ENCODE results near the gene UBASH3A.

UBASH3A gene

GRCh38 chr21:42373908-42374455, 29.7 kb upstream of the UBASH3A start:
- no peak for DNase-seq
- in situ Hi-C loops (cut with HindIII; ENCODE audit: low pct_ligation_motif_present, low pct_unique_long_range_greater_than_20kb, low sequenced_read_pairs): no loop called here

- no peak for DNase-seq
- in situ Hi-C loops (cut with HindIII; ENCODE audit: low pct_ligation_motif_present, low pct_unique_long_range_greater_than_20kb, low sequenced_read_pairs): no loop called here
Measured at GRCh38 chr21:42374457-42374856, 29.2 kb upstream of the UBASH3A start.

- DNase-seq: no peak
- in situ Hi-C loops (cut with HindIII; ENCODE audit: low pct_ligation_motif_present, low pct_unique_long_range_greater_than_20kb, low sequenced_read_pairs): no loop called here
Measured at GRCh38 chr21:42374864-42375499, 28.7 kb upstream of the UBASH3A start.

DNA sequence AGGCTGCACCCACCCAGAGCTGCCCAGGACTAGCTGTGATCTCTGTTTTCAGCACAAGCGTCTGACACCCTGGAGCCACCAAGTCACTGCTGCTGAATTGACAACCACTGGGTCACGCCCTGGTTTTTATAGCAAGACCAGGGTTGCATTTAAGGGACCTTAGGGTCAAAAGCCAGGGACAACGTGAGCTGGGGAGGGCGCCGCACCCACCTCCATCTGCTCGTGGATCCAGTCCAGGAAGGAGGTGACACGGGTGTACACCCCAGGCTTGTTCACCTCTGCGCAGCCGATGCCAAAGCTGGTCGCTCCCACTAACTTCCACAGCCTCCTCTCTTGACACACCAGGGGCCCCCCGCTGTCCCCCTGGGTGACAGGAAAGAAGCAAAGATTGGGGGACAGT, 28.2 kb upstream of the UBASH3A start:
- no peak for DNase-seq
- in situ Hi-C loops (cut with HindIII; ENCODE audit: low pct_ligation_motif_present, low pct_unique_long_range_greater_than_20kb, low sequenced_read_pairs): no loop called here

DNA sequence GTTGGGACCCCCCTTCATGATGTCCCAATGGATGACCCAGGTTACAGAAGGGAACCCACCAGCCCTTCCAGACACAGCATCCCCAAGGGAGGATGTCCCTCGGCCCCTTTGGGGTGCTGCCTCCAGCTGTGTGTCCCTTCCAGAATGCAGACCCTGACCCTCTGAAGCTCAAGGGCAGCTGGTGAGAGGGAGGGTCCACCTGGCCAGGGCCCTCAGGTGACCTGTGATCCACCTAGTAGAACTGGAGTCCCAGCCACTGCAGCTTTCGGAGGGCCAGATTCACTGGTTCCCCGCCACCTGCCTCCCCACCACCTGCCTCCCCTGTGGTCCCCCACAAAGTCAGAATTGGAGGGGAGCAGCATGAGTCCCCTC, 27.8 kb upstream of the UBASH3A start:
- no peak for DNase-seq
- in situ Hi-C loops (cut with HindIII; ENCODE audit: low pct_ligation_motif_present, low pct_unique_long_range_greater_than_20kb, low sequenced_read_pairs): no loop called here

DNA sequence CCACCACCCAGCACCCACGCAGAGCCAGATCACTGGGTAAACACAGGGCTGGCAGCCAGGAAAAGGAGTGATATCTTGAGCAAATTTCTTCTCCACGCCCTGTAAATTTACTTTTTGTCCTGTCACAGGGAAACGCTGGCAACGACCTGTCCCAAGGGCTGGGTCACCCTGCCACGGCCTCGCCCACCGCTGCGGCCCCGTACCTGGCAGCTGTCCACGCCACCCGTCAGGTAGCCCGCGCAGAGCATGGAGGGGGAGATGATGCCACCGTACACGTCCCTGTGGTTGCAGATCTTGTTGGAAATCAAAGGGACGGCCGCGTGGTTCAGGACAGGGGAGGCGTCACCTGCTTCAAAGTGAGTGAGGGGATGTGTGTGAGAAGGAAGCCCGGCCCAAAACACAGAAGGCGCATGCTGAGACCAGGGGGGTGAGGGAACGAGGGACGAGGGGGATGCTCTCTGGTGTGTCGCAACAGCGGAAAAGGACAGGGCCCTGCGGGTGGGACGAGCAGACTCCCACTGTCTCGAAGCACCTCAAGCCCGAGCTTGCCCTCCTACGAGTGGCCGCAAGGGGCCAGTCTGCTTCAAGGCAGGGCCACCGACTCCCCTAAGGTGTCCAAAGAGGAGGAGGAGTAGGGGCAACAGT, 27.2 kb upstream of the UBASH3A start:
- in situ Hi-C loops (cut with HindIII; ENCODE audit: low pct_ligation_motif_present, low pct_unique_long_range_greater_than_20kb, low sequenced_read_pairs): no loop called here
- no peak for DNase-seq

DNA sequence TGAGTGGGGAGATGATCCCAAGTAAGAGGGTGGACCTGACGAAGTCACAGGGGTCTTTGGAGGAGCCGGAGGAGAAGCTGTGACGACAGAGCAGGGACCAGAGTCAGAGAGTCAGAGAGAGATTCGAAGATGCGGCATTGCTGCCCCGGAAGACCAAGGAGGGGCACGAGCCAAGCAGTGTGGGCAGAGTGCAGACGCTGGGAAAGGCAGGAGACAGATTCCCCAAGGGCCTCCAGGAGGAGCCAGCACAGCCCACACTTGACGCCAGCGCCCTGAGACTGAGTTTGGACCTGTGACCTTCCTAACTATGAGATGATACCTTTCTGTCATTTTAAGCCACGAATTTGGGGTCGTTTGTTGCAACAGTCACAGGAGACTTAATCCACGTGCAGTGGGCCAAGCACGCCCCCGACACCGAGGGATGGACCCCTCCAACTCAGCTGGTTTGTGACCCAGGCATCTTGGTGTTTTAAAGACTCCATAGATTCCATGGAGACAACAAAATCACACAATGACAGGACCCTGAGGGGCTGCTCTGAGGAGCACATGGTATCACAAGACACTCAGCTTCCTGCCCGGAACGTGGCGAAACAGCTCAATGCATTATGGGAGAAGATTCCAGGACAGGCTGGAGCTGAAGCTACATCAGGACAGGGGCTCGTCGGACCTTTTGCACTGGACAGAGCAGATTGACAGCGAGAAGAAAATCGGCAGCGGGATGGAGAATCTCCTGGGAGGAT, 26.3 kb upstream of the UBASH3A start:
- in situ Hi-C loops (cut with HindIII; ENCODE audit: low pct_ligation_motif_present, low pct_unique_long_range_greater_than_20kb, low sequenced_read_pairs): no loop called here
- DNase-seq: no peak

- no peak for DNase-seq
- in situ Hi-C loops (cut with HindIII; ENCODE audit: low pct_ligation_motif_present, low pct_unique_long_range_greater_than_20kb, low sequenced_read_pairs): no loop called here
Measured at GRCh38 chr21:42377951-42378340, 25.8 kb upstream of the UBASH3A start.

DNA sequence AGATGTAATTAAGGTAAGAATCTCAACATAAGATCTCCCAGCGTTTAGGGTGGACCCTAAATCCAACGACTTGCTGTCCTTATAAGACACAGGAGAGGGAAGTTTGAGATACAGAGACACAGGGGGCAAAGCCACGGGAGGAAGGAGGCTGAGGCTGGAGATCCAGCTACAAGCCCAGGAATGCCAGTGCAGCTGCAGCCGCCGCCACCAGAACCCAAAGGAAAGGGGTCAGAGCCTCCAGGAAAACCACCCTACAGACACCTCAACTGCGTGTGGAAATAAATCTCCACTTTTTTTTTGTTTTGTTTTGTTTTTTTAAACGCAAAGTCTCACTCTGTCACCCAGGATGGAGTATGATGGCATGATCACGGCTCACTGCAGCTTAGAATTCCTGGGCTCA, 25.3 kb upstream of the UBASH3A start:
- DNase-seq: no peak
- in situ Hi-C loops (cut with HindIII; ENCODE audit: low pct_ligation_motif_present, low pct_unique_long_range_greater_than_20kb, low sequenced_read_pairs): no loop called here

GRCh38 chr21:42379426-42380215, 24.1 kb upstream of the UBASH3A start:
- in situ Hi-C loops (cut with HindIII; ENCODE audit: low pct_ligation_motif_present, low pct_unique_long_range_greater_than_20kb, low sequenced_read_pairs): no loop called here
- no peak for DNase-seq

GRCh38 chr21:42381347-42381984, 22.2 kb upstream of the UBASH3A start:
- in situ Hi-C loops (cut with HindIII; ENCODE audit: low pct_ligation_motif_present, low pct_unique_long_range_greater_than_20kb, low sequenced_read_pairs): no loop called here
- DNase-seq: peak; percentile 65

GRCh38 chr21:42382915-42383314, 20.8 kb upstream of the UBASH3A start:
- in situ Hi-C loops (cut with HindIII; ENCODE audit: low pct_ligation_motif_present, low pct_unique_long_range_greater_than_20kb, low sequenced_read_pairs): no loop called here
- DNase-seq: no peak

DNA sequence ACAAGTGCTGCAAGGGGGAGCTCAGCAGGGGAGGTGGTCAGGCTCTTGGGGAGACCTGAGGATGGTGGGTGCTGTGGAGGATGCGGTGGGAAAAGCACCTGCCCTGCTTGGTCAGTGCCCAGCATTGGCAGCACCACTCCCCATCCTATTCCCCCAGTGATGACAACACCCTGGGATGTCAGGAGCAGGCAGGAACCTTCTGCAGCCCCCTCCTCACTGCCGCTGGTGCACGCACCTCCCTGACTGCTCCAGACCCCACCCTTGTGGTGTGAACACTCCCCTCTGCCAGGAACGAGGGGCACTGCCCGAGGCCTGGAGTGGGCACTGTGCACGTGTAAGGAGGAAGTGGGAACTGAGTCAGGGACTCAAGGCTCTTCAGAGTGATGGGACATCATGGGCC, 20.4 kb upstream of the UBASH3A start:
- in situ Hi-C loops (cut with HindIII; ENCODE audit: low pct_ligation_motif_present, low pct_unique_long_range_greater_than_20kb, low sequenced_read_pairs): no loop called here

GRCh38 chr21:42384156-42384945, 19.4 kb upstream of the UBASH3A start:
- DNase-seq: no peak
- in situ Hi-C loops (cut with HindIII; ENCODE audit: low pct_ligation_motif_present, low pct_unique_long_range_greater_than_20kb, low sequenced_read_pairs): no loop called here

More for the DNA sequence above, 20.4 kb upstream of the UBASH3A start:
- DNase-seq: no peak

- no peak for DNase-seq
- in situ Hi-C loops (cut with HindIII; ENCODE audit: low pct_ligation_motif_present, low pct_unique_long_range_greater_than_20kb, low sequenced_read_pairs): no loop called here
Measured at GRCh38 chr21:42384989-42385388, 18.7 kb upstream of the UBASH3A start.

DNA sequence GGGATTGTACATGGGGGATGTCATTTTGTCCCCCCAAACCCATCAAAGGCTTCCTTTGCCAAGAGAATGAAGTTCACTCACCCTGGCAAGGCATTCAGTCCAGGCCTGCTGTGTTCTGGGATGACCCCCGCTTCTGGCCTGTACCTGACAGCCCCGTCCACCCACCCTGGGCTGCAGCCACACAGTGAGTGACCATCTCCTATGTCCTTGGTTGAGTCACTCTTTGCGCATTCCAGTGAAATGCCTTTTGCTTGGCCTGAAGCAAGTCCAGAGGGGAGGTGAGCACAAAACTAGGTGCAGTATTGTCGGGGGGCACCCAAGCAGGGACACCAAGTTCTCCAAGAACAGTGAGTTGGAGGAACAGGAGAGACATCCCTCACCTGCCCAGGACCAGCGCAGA, 18.1 kb upstream of the UBASH3A start:
- in situ Hi-C loops (cut with HindIII; ENCODE audit: low pct_ligation_motif_present, low pct_unique_long_range_greater_than_20kb, low sequenced_read_pairs): no loop called here
- DNase-seq: no peak

DNA sequence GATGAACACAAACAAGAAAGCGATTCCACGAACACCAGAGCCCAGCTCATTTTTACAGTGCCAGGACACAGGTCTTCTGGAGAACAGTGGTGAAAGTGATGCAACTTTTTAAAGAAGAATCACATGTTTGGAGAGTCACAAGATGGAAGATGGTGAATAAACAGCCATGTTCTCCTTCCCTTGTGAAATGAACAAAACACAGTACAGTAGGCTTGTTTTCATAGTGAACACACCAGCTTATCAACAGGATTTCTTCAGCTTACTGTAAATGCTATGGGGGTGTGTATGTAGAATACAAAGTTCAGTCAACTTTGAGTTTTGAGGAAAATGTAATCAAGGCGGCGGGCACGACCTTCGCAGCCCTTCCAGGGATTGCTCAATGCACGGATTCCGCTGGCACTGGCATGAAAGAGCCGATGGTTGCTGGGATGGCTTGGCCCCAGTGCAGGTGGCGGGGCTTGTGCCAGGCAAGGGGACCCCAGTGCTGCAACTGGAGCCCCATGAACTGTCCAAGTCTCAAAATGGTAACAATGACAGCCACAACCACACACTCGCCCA, 17.6 kb upstream of the UBASH3A start:
- in situ Hi-C loops (cut with HindIII; ENCODE audit: low pct_ligation_motif_present, low pct_unique_long_range_greater_than_20kb, low sequenced_read_pairs): no loop called here
- DNase-seq: no peak

- no peak for DNase-seq
- in situ Hi-C loops (cut with HindIII; ENCODE audit: low pct_ligation_motif_present, low pct_unique_long_range_greater_than_20kb, low sequenced_read_pairs): no loop called here
Measured at GRCh38 chr21:42387164-42387563, 16.5 kb upstream of the UBASH3A start.
